ENCODE measurements around the gene ACTMAP.
A peak's percentile ranks its signal among the peaks of the same experiment; 100 is the strongest.

GRCh38 chr19:40702337-40703012 lies 47.8 kb downstream of the ACTMAP start:
- no peak for TF ChIP-seq CBX3 (IDR thresholded peaks at IDR 0.05; ENCODE audit: low read depth)
- no peak for TF ChIP-seq EGR1 (IDR thresholded peaks at IDR 0.05; ENCODE audit: low read depth)
- no peak for TF ChIP-seq REST (IDR thresholded peaks at IDR 0.05; ENCODE audit: low read depth)
- TF ChIP-seq CTCF (IDR thresholded peaks at IDR 0.05 in 2 of 3, conservative IDR thresholded peaks at IDR 0.05 in 1 of 3; ENCODE audit: borderline replicate concordance in 1 of 3, insufficient read depth in 1 of 3, low read depth in 2 of 3, low read length in 2 of 3) = peak in 2 of 3 experiments; percentile 31 to 35; a peak in 4 of 6 replicates
- TF ChIP-seq FOSL1 (IDR thresholded peaks at IDR 0.05; ENCODE audit: low read depth) = no peak
- TF ChIP-seq YY1 (IDR thresholded peaks at IDR 0.05; ENCODE audit: extremely low read depth, insufficient replicate concordance, low read depth, low read length) = no peak
- TF ChIP-seq EZH2 (IDR thresholded peaks at IDR 0.05) = no peak
